GM19468 (cell line): ENCODE results near the gene SRBD1.

Experiments
- ATAC-seq: cut with Tn5 transposase; IDR thresholded peaks from one replicate; pipeline ENCODE4 v1.9.1; 2021; ENCODE audit warnings: mild to moderate bottlenecking, moderate library complexity, moderate number of reproducible peaks; ENCODE audit not compliant: unreplicated experiment; ENCODE audit errors: extremely low read depth

Gene SRBD1

DNA sequence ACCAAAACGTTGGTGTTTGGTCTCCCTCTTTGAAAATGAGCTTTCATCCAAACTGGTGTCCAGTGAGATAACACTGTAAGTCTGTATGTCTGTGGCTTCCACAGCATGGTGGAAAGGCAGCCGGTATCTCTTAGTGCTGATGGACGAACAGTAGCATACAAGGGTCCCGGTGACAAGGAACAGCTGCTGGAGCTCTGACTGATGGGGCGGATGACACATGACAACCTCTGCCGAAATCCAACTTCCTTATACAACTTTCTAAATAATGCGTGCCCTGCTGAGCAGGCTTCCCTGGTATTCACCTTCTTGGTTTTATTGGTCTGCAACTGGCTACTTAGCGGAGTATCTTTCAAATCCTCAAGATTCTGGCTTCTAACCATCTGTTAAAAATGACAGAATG is 216.2 kb downstream of the SRBD1 start:
- no peak for ATAC-seq

DNA sequence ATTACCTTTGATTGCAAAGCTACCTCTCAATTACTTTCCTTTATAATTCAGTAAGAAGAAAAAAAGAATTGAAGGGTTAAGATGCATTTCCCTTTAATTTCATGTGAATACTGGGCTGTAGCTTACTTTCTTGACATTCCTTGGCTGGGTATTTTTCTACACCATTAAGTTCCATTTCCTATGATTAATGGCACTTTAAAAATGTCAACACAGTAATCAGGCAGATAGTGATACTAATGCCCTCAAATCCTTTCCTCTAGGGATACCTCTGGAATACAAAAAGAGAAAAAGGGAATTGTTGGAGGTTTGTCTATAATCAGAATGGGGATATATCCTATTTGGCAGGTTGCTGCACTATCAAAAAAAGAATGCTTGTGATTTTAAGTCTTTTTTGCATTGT is 216.9 kb downstream of the SRBD1 start:
- ATAC-seq, result no peak

DNA sequence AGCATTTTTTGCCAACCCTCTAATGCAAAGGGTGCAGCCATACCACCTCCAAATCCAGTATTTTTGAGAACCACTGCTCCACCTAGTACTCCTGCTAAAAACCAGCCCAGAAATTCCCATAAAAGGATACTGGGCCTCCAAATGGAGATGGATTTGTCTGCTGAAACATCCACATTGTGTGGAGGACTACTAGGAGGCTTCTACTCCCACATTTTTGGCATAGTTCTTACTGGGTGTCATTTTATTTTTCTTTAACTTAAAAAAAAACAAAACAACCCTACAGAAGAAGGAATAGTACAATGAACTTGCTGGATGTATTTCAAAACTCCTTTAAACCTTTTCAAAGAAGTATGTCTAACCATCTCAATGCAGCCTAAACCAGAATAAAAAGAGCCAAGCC is 219.2 kb downstream of the SRBD1 start:
- ATAC-seq, result no peak

DNA sequence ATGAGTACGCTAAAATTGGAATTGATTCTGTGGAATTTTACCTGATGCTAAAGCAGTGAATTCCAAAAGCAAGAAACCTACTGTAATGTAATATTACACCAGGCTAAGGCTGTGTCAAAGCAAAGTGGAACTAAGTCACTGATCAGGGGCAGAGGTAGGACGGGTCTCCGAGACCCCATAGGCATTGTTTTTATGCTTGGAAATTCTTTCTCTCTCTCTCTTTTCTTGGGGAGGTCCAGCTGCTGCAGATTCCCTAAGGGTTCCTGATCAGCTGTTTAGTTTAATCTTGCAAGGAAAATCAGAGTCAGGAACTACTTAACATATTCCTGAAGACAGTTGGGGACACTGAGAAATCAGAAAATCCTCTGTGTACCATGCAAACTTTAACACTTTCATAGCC is 220.2 kb downstream of the SRBD1 start:
- ATAC-seq, result no peak

DNA sequence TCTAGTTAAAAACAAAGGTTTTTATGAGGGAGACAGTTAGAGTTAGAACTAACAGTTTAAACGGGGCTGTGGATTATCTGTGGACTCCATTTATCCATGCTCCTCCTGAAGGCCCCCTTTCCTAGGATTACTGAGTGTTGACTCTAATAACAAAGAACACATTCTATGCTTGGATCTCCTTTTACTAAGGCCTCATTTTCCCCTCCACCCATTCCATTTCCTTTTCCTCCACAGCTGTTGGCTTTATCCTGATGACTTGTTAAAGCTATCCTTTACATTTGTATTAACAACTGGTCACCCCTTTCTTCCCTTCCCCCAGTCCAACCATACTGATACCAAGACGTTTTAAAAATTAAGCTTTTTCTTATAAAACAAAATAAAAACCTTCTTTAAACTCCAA is 220.6 kb downstream of the SRBD1 start:
- no peak for ATAC-seq

DNA sequence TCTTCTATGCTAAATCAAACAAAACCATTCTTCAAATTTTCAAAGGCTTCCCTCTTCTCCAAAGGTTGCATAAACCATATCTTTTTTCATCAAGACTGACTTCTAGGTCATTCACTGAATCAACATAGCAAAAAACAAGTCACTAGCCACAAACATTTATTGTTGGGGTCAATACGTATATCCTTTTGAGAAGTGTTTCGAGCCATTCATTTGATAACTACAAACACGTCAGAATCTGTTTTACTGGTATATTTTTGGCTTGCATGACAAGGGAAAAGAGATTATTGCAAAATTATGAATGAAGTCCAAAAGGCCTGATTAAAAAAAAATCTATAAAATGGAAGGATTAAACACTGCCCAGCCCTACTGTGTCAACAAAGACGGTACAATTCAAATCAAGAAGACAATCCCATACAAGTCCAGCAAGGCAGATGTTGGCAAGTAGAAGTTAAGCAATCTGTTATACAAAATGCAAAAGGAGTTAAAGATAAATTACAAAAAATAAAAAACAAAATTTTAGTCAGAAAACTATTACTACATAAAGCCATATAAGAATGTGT is 222.4 kb downstream of the SRBD1 start:
- ATAC-seq, result no peak

DNA sequence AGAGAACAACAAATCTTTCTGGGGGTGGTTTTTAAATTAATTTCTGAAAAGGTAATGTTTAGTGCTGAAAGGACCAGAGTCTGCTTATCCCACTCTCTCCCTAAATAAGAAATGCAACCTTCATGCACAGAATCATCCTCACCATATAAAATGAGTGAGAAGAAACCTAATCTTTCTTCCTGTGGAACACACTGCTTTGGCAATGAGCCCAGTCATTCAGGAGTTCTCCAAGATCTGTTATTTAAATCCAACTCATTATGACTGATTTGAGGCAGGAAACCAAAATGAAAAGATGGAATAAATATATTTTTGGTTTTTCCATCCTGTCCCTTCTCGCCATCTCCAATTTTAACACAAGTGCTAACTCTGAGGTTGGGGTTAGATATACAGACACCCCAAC is 228.3 kb downstream of the SRBD1 start:
- no peak for ATAC-seq

DNA sequence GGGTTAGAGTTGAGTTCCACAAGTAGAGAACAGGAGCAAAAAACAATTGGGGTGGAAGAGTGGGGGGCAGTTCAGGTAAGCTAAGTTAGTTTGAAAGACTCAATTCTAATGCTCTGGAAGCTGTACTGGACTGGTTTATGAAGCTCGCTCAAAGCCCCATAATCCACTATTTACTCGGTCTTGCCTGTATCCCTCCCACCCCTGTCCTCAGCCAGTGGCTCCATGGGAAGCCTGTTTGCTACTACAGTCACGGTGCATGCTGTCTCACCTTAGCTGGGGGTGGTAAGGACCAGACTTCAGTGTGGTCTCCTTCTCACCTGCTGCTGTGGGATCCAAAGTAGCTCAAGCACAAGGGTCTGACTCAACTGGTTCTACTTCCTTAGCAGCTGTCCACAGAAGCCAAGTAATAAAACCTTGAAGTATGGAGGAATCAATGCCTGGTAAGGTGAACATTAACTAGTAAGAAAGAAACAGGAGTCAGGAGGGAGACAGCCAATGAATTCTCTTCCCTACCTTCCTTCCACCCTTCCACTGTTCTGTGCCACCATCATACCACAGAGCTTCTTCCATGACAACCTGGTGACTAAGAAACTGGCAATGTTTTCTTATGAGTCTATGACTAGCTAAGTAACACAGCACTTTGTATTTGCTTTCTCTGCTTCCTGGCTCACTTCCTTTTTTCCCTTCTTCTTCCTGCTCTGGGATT is 230.8 kb downstream of the SRBD1 start:
- ATAC-seq, result no peak

DNA sequence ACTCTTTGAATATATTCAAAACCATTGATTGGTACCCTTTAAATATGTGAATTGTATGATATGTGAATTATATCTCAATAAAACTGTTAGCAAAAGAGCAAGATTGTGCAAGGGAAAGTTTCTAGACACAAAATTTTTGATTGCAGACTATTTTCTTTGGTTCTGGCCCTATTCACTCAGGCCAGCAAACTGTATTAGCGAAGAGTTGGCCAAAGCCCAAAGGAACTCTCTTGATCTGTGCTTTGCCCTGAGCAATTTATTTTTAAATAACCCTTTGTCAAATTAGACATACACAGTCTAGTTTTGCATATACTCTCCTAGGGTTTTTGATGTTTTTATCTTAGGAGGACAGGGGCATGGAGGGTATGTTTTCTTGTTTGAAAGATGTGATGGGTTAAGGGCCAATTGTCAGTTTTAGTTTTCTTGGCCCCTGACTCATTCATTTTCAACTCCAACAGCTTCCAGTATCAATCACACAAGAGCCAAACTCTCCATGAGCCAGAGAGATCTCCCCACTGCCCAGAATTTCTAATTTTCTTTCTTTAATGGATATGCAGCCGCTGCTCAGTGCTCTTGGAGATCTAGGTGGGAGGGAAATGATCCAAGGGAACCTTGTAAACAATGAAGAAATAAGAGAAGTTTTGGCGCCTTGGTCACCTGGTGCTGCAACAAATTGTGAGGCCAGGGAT is 231.5 kb downstream of the SRBD1 start:
- no peak for ATAC-seq

DNA sequence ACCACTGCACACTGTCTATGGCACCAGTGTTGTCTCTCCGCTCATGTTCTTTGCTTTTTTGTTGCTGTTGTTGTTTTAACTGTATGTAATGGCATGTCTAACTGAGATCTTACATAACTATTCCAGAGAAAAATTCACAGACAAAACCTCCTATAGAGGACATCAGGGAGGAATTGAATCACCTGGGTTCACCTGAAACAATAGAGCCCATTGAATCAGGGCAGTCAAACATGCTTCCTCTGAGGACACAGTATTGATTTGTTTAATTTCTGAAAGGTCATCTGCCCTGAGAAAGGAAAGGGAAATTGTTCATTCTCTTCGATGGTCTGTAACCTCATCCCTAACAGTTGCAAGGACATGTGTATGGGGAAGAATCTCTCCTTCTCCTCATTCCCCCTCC is 237.5 kb downstream of the SRBD1 start:
- no peak for ATAC-seq

DNA sequence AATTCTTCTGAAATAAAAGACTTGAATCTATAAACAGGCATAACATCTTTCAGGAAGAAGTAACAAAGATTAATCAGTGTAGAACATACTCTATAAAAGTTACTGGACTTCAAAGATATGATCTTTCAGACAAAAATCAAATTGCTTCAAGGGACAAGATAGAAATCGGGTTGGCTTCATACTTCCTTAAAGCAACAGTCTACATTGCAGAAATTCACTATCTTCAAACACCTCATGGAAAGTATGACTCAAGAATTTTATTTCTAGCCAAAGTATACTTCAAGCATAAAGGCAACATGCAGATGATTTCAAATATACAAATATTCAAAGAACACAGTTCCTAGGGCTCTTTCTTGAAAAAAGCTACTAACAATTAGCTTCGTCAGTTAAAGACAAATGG is 240.7 kb downstream of the SRBD1 start:
- ATAC-seq, result no peak

DNA sequence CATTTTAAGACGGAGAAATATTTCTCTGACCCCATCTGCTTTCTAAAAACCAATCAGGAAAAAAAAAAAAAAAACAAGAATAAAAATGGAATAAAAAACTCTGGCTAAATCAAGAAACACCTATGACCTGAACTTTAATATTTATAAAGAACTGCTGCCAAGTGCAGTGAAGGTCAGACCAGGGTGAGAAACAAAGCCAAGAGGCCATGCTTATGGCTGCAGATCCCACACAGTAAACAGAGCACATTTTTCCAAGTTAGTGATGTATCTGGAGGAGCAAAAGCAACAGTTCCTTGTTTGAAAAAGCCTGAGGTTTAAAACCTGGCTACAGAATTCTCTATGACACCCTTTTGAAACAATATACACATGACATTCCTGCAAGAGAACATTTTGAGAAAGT is 242.3 kb downstream of the SRBD1 start:
- no peak for ATAC-seq

DNA sequence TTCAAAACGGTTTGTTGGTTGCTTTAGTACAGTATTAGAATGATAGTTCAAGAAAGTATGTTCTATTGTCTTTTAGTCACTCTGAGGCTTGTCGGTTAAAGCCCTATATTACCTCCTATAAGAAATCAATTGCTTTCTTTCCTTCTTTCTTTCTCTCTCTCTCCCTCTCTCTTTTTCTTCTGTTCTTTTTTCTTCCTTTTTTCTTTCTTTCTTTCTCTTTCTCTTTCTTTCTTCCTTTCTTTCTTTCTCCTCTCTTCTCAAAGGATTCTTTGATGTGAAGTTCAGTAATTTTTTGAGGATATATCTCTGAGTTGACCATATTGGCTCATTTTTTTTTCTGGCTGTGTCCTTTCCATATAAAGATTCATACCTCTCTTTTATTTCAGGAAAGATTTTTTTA is 249.4 kb downstream of the SRBD1 start:
- ATAC-seq, result no peak

DNA sequence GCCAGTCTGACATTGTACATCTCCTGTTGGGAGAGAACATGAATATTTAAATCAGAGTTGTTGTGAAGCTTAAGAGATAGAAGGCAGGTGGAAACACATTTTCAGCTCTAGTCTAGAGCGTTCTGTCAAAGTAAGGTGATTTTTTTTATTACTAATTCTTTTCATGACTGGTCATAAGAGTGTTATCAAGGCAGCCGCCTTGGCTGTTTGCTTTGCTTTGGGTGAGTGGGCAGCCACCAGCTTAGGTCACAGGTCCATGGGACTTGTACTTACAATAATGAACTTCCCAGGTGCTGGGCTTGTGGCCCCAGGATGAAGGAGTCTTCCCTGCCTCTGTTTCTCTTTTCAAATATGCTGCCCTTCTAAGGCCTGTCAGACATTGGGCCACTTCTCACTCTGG is 256.3 kb downstream of the SRBD1 start:
- ATAC-seq, result no peak

DNA sequence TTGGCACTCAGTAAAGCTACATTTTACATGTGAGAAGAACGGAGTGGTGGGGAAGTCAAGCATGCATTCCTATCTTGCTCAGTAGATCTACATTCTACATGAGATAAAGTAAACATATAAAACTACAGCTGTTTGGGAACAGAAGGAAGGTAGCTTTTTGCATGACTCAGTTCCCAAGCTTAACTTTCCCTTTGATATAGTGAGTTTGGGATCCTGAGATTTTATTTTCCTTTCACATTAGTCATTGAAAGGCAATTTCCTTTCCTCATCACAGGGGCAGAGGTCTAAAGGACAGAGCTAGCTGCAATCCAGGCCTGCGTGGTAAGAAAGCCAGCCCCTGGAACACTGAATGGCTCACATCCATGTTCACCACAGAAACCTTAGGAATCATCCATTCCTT is 257.2 kb downstream of the SRBD1 start:
- no peak for ATAC-seq

DNA sequence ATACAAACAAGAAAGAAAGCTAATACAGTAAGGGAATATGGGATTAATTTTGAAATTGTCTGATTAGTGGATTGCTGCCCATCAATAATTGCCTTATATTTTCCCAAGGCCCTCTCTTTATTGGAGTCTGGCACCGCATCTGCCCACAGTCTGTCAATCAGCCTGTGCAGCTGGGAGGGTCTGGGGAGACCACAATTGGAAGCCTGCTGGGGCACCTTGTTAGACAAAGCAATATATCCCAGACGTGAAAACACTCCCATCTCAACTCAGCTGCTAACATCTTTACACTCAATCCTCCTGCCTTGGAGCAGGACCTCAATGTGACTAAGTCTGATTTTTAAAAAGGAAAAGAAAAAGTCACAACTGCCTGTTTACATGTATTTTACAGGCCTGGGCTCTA is 258.6 kb downstream of the SRBD1 start:
- ATAC-seq, result no peak

DNA sequence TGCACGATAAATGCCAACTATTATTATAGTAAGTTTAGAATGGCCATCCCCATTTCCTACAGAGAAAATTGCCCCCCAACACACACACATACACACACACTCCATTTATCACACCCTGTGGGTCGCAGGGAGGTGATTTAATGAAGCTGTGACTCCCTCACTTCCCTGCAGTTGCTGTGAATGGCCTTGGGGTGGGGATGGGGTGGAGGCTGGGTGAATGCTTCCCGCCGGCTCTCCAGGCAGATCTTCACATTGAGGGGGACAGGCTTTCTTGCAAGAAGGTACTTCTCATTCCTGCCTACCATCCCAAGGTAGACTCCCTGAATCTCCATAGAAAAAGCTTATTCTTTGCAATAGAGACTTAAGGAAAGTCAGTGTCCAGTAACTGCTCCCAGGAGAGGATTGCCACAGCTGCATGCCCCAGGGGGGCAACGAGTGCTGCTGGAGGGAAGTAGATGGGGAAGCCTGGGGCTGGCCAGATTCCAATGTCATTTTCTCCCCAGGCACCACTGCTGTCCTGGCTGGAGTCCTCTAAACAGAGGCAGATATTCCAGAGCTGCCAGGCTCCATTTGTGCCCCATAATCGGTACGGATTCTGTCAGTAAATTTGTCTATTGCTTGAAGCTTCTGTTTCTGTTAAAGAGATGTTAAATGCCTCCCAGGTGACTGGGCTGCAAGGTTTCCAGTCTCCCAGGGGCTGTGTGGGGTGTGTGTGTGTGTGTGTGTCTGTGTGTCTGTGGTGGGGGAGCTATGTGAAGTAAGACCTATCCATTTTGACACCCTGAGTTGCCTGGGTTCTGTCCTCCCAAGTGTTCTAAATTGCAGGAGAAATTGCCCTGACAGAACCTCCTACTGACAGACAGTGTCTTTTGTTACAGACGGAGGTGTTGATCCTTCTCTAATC is 265.5 kb downstream of the SRBD1 start:
- ATAC-seq, result no peak

DNA sequence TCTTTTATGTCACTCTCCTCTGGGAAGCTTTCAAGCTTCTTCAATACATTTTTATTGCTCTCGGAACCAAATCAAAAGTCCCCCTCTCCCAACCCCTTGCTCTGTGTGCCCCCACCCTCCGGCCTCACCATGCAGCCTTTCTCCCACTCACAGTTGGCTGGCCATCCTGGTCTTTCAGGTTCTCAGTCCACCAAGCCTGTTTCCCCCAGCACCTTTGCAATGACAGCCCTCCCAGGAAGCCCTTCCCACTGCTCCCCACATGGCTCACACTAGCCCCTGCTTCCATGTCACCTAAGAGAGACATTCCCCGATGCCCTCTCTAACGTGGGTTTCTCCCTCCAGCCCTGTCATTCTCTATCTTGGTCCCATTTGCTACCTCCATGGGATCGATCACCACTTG is 266.6 kb downstream of the SRBD1 start:
- no peak for ATAC-seq

DNA sequence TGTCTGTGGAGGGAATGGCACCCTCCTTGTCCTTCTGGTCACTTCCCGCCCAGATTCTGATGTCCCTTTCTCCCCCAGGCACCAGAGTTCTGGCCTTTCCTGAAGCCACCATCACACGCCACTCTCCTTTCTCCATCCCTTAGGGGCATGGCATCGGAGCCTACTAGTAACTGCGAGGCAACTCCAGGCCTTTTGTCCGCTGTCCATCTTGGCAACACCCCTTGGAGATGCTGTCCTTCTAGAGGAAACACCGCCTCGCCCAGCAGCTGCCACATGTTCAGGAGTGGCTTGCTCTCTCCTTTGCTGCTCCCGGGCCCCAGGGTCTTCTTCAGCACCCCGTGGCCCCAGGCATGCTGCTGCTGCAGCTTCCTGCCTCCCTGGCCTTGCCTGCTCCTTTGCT is 267.0 kb downstream of the SRBD1 start:
- no peak for ATAC-seq

DNA sequence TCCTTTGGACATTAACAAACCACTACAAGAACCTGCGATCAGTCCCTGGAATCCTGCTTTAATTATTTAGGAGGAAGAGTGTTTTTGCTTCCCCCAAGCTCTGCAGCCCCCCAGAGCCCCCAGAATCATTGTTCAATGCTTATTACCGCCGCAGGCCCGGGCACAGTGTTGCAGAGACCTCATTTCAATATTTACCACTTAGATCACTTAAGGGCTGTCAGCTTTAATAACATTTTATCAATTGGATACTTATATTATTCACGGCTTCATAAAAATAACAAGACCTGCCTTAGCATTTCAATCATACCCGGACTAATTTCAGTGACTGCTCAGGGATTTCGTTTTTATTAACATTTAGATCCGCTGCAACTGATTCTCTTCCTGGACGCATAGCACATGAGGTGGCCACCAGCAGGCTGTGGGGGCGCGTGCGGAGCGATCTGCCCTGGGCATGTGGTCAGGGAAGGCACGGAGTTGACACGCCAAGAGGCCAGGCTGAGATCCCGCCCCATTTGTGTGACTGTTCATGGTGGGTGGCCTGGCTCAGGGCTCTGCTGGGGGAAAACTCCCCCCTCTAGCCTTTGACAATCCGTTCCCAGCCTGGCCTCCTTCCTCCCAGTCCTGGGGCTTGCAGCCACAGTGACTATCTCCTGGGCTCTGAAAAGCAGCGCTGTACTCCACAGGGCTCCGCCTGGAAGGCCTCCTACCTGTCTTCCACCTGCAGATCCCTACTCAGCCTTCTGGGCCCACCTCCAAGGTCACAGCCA is 267.6 kb downstream of the SRBD1 start:
- no peak for ATAC-seq
